ENCODE data around the gene PCDHGC4.
A peak's percentile ranks its signal among the peaks of the same experiment; 100 is the strongest.

PCDHGC4 gene

GRCh38 chr5:141515141-141515540 lies 30.3 kb downstream of the PCDHGC4 start:
- H3K9ac ChIP-seq (ENCODE audit: low read length): peak overlapping the region; percentile 81
- H3K4me1 ChIP-seq (ENCODE audit: control insufficient read depth, low read depth, low read length): peaks cover 14% of the 10 kb centered on the region
- peak overlapping the region; percentile 83 for H3K4me3 ChIP-seq (ENCODE audit: low read length)
- H3K27me3 ChIP-seq (ENCODE audit: control insufficient read depth, insufficient read depth, low read length): no peaks in the 10 kb centered on the region
- H3K36me3 ChIP-seq (ENCODE audit: control insufficient read depth, low read depth, low read length): peaks cover 28% of the 10 kb centered on the region
- H3K27ac ChIP-seq (ENCODE audit: low read length): peak overlapping the region; percentile 98
- no peaks in the 10 kb centered on the region for H3K9me3 ChIP-seq (ENCODE audit: control insufficient read depth, low read depth, low read length)

- Histone ChIP-seq H3K27me3 (ENCODE audit: control insufficient read depth, insufficient read depth, low read length) (no peaks in the 10 kb centered on the region), H3K36me3 (ENCODE audit: control insufficient read depth, low read depth, low read length) (peaks cover 30% of the 10 kb centered on the region), H3K4me3 (ENCODE audit: low read length) (no peak overlapping the region), H3K9me3 (ENCODE audit: control insufficient read depth, low read depth, low read length) (no peaks in the 10 kb centered on the region), H3K9ac (ENCODE audit: low read length) (no peak overlapping the region), H3K27ac (ENCODE audit: low read length) (no peak overlapping the region), H3K4me1 (ENCODE audit: control insufficient read depth, low read depth, low read length) (peaks cover 14% of the 10 kb centered on the region)
These were observed 31.3 kb downstream of the PCDHGC4 start for GRCh38 chr5:141515946-141516671.

- Histone ChIP-seq H3K9ac (ENCODE audit: low read length) (no peak overlapping the region), H3K36me3 (ENCODE audit: control insufficient read depth, low read depth, low read length) (peaks cover 31% of the 10 kb centered on the region), H3K9me3 (ENCODE audit: control insufficient read depth, low read depth, low read length) (no peaks in the 10 kb centered on the region), H3K27ac (ENCODE audit: low read length) (no peak overlapping the region), H3K4me1 (ENCODE audit: control insufficient read depth, low read depth, low read length) (peaks cover 14% of the 10 kb centered on the region), H3K4me3 (ENCODE audit: low read length) (no peak overlapping the region), H3K27me3 (ENCODE audit: control insufficient read depth, insufficient read depth, low read length) (no peaks in the 10 kb centered on the region)
These were observed 31.8 kb downstream of the PCDHGC4 start for GRCh38 chr5:141516672-141517025.

- Histone ChIP-seq H3K4me1 (ENCODE audit: control insufficient read depth, low read depth, low read length) (peaks cover 14% of the 10 kb centered on the region), H3K36me3 (ENCODE audit: control insufficient read depth, low read depth, low read length) (peaks cover 38% of the 10 kb centered on the region), H3K9me3 (ENCODE audit: control insufficient read depth, low read depth, low read length) (no peaks in the 10 kb centered on the region), H3K4me3 (ENCODE audit: low read length) (no peak overlapping the region), H3K27ac (ENCODE audit: low read length) (no peak overlapping the region), H3K27me3 (ENCODE audit: control insufficient read depth, insufficient read depth, low read length) (no peaks in the 10 kb centered on the region), H3K9ac (ENCODE audit: low read length) (no peak overlapping the region)
These were observed 32.5 kb downstream of the PCDHGC4 start for GRCh38 chr5:141517312-141517711.

GRCh38 chr5:141517880-141518617 lies 33.2 kb downstream of the PCDHGC4 start:
- peaks cover 14% of the 10 kb centered on the region for H3K4me1 ChIP-seq (ENCODE audit: control insufficient read depth, low read depth, low read length)
- H3K9me3 ChIP-seq (ENCODE audit: control insufficient read depth, low read depth, low read length): no peaks in the 10 kb centered on the region
- H3K9ac ChIP-seq (ENCODE audit: low read length): no peak overlapping the region
- peaks cover 45% of the 10 kb centered on the region for H3K36me3 ChIP-seq (ENCODE audit: control insufficient read depth, low read depth, low read length)
- no peak overlapping the region for H3K27ac ChIP-seq (ENCODE audit: low read length)
- no peaks in the 10 kb centered on the region for H3K27me3 ChIP-seq (ENCODE audit: control insufficient read depth, insufficient read depth, low read length)
- H3K4me3 ChIP-seq (ENCODE audit: low read length): no peak overlapping the region

- H3K36me3 ChIP-seq (ENCODE audit: control insufficient read depth, low read depth, low read length): peaks cover 49% of the 10 kb centered on the region
- no peaks in the 10 kb centered on the region for H3K9me3 ChIP-seq (ENCODE audit: control insufficient read depth, low read depth, low read length)
- H3K27me3 ChIP-seq (ENCODE audit: control insufficient read depth, insufficient read depth, low read length): no peaks in the 10 kb centered on the region
- H3K27ac ChIP-seq (ENCODE audit: low read length): no peak overlapping the region
- no peak overlapping the region for H3K4me3 ChIP-seq (ENCODE audit: low read length)
- H3K4me1 ChIP-seq (ENCODE audit: control insufficient read depth, low read depth, low read length): peaks cover 14% of the 10 kb centered on the region
- H3K9ac ChIP-seq (ENCODE audit: low read length): no peak overlapping the region
These were observed 33.8 kb downstream of the PCDHGC4 start for GRCh38 chr5:141518618-141519015.

- H3K4me3 ChIP-seq (ENCODE audit: low read length): no peak overlapping the region
- H3K27ac ChIP-seq (ENCODE audit: low read length): no peak overlapping the region
- H3K4me1 ChIP-seq (ENCODE audit: control insufficient read depth, low read depth, low read length): peaks cover 11% of the 10 kb centered on the region
- H3K9me3 ChIP-seq (ENCODE audit: control insufficient read depth, low read depth, low read length): no peaks in the 10 kb centered on the region
- H3K27me3 ChIP-seq (ENCODE audit: control insufficient read depth, insufficient read depth, low read length): no peaks in the 10 kb centered on the region
- H3K9ac ChIP-seq (ENCODE audit: low read length): no peak overlapping the region
- H3K36me3 ChIP-seq (ENCODE audit: control insufficient read depth, low read depth, low read length): peaks cover 54% of the 10 kb centered on the region
These were observed 35.1 kb downstream of the PCDHGC4 start for GRCh38 chr5:141519605-141520565.

- Histone ChIP-seq H3K27ac (ENCODE audit: low read length) (no peak overlapping the region), H3K27me3 (ENCODE audit: control insufficient read depth, insufficient read depth, low read length) (no peaks in the 10 kb centered on the region), H3K4me3 (ENCODE audit: low read length) (no peak overlapping the region), H3K36me3 (ENCODE audit: control insufficient read depth, low read depth, low read length) (peaks cover 57% of the 10 kb centered on the region), H3K4me1 (ENCODE audit: control insufficient read depth, low read depth, low read length) (peaks cover 16% of the 10 kb centered on the region), H3K9me3 (ENCODE audit: control insufficient read depth, low read depth, low read length) (no peaks in the 10 kb centered on the region), H3K9ac (ENCODE audit: low read length) (no peak overlapping the region)
These were observed 36.5 kb downstream of the PCDHGC4 start for GRCh38 chr5:141521244-141521781.

- H3K9ac ChIP-seq (ENCODE audit: low read length): no peak overlapping the region
These were observed 37.5 kb downstream of the PCDHGC4 start for GRCh38 chr5:141522301-141522700.

GRCh38 chr5:141523991-141524390 lies 39.2 kb downstream of the PCDHGC4 start:
- no peaks in the 10 kb centered on the region for H3K9me3 ChIP-seq (ENCODE audit: control insufficient read depth, low read depth, low read length)
- H3K9ac ChIP-seq (ENCODE audit: low read length): no peak overlapping the region
- peak overlapping the region; percentile 21 for H3K27ac ChIP-seq (ENCODE audit: low read length)
- peaks cover 16% of the 10 kb centered on the region for H3K4me1 ChIP-seq (ENCODE audit: control insufficient read depth, low read depth, low read length)
- H3K36me3 ChIP-seq (ENCODE audit: control insufficient read depth, low read depth, low read length): peaks cover 74% of the 10 kb centered on the region
- H3K27me3 ChIP-seq (ENCODE audit: control insufficient read depth, insufficient read depth, low read length): no peaks in the 10 kb centered on the region
- no peak overlapping the region for H3K4me3 ChIP-seq (ENCODE audit: low read length)

More at GRCh38 chr5:141522301-141522700, 37.5 kb downstream of the PCDHGC4 start:
- Histone ChIP-seq H3K27ac (ENCODE audit: low read length) (no peak overlapping the region), H3K27me3 (ENCODE audit: control insufficient read depth, insufficient read depth, low read length) (no peaks in the 10 kb centered on the region), H3K9me3 (ENCODE audit: control insufficient read depth, low read depth, low read length) (no peaks in the 10 kb centered on the region), H3K36me3 (ENCODE audit: control insufficient read depth, low read depth, low read length) (peaks cover 59% of the 10 kb centered on the region), H3K4me3 (ENCODE audit: low read length) (no peak overlapping the region), H3K4me1 (ENCODE audit: control insufficient read depth, low read depth, low read length) (peaks cover 16% of the 10 kb centered on the region)

All from iPS-18a (cell line).